Frontal cortex (tissue), 4 donors: ENCODE measurements around the gene PRMT7. TPM values are rescaled to one million over a fixed set of nuclear protein-coding genes. Genes with fewer than 3 reads are reported as not detected.

Experiments
- DNase-seq, 2 donors: peaks; one replicate each; pipeline ENCODE4 v3.0.0; 2012; ENCODE audit warnings: low spot score in 2 of 2
- FAIRE-seq: peaks from 2 replicates; lab custom pipeline; 2012; peaks lifted over from hg19 to GRCh38; lab: Jason Lieb, UNC
- total RNA-seq: library from RNA; depleted of rRNA; stranded (reverse); fragments of >200 nt; gene quantifications from one replicate; pipeline ENCODE4 v1.2.3, GENCODE V29; 2014
- donor health status: control.
- donor health status: control.
- donor health status: control.

The PRMT7 gene
- total RNA-seq, 1 donor from 2014 or later: 39.5 TPM

DNA sequence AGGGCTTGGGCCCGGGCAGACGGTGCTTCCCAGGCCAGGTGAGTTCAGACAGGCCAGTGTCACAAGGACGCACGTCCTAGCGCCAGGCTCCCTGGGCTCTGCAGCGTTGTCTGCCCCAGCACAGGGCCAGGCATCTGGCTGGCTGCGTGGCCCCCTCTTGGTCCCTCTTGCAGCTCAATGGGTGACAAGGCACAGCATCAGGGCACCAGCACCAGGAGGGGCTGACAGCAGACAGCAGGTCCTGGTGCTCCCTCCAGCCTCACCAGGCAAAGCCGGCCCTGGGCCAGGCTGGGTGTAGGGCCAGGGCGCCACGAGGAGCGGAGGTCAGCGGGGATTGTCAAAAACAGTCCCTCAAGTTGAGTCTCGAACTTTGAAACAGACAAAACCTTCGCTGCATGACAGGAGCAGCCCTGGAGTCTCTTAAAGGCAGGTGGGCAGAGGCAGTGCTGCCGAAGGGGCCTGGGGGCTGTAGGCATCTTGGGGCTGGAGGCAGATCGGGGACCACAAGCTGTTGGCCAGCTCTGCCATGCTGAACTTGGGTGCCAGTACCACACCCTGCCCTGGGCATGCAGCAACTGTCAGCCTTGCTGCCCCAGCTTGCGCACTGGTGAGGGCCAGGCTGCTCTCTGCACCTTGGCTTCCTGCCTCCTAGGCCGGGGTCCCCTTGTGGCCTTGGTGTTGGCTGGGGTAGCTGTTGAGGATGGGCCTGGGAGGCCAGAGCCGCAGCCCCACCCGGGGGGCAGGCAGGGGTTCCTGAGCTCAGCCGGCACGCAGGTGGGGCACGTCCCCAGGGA, 48.8 kb downstream of the PRMT7 start:
- FAIRE-seq: no peak
- no peak for DNase-seq

DNA sequence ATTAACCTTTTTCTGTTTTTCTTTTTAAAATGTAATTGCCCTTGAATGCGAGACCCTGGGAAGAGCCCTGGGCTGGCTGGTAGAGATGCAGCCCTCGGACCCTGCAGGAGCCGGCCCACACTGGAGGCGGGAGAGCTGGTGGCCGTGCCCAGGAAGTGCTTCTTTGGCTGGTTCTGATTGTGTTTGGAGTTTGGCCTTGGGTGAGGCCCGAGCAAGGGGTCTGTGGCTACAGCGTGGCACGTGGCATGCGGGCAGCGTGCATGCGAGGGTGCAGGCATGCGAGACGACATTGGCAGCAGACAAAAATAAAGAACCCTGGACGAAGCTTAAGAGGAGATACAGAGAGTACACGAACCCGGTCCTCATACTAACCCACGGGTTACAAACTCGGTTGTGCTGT, 49.7 kb downstream of the PRMT7 start:
- FAIRE-seq (no peak), DNase-seq (no peak)

DNA sequence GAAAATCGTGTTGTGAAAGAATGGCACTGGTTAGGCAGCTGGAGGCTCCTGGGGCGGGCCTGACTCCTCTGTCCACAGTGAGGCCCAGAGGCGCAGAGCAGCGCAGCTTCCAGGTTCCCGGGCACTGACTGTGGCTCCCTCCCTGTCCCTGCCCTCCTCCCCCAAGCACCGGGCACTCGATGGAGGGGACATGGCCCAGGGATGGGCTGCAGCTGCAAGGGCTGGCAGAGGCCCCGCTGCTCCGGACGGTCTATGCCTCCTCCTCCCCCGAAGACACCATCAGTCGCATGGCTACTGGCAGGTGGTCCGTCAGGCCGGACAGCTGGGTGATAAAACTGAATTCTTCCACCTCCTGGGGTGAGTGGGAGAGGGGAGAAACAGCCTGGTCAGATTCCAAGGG, 50.1 kb downstream of the PRMT7 start:
- FAIRE-seq (no peak), DNase-seq (no peak)

GRCh38 chr16:68361485-68361884, 50.7 kb downstream of the PRMT7 start:
- FAIRE-seq (no peak), DNase-seq (no peak)

- DNase-seq (no peak), FAIRE-seq (no peak)
Measured at GRCh38 chr16:68362262-68362913, 51.6 kb downstream of the PRMT7 start.

GRCh38 chr16:68362947-68363657, 52.3 kb downstream of the PRMT7 start:
- no peak for DNase-seq
- no peak for FAIRE-seq

DNA sequence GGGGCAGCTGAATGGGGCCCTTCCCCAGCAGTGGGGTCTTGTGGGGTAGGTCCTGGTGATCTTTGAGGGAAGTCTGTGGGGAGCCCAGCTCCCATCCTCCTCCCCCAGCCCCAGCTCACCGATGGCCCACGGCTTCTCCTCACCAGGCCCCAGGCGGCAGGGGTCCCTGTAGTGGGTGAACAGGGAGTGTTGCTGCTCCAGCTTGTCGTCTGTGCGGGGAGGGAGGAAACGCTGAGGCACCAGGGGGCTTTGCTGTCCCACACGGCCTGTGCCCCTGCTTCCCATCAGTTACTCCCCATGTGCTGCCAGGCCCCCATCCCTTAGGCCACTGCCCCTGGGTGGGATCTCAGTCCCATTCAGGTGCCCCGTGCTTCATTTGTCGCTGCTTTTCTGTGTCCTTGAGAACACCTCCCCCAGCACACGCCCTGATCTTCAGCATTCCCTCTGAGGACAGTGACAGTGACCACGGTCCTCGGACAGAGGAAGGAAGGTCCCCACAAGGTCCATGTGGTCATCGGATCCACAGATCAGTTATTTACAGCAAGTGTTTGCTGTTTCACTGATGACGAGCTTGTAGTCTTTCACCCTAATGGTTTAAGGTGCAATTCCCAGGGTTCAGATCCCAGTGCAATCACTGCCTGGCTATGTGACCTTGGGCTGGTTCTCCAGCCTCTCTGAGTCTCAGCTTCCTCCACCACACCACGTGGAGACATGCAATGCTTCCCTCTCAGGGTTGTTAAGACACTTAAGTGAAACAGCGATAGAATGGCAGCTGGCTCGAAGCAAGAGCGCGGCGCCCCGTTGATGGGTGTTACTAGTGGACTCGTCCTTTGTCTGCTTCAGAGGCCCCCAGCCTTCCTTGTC, 53.1 kb downstream of the PRMT7 start:
- DNase-seq: no peak
- FAIRE-seq: no peak

DNA sequence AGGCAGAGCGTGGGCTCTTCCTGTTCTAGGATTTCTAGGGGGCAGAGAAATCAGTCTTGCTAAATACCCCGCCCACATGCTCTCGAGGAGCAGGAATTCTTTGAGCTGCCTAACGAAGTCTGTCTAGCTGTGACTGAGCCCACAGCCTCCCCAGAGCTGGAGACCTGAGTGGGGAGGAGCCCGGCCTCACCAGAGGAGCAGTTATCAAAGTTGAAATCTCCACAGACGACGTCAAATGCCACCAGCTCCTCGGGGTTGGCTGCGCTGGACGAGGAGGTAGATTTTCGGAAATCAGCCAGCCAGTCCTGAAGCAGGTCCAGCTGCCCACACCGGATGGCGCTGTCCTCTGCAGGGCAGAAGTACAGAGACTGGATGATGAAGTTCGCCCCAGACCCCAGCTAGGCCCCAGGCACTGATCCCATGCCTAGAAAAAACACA, 53.8 kb downstream of the PRMT7 start:
- FAIRE-seq: no peak
- DNase-seq: no peak

GRCh38 chr16:68365167-68365817, 54.5 kb downstream of the PRMT7 start:
- no peak for DNase-seq
- FAIRE-seq: no peak

DNA sequence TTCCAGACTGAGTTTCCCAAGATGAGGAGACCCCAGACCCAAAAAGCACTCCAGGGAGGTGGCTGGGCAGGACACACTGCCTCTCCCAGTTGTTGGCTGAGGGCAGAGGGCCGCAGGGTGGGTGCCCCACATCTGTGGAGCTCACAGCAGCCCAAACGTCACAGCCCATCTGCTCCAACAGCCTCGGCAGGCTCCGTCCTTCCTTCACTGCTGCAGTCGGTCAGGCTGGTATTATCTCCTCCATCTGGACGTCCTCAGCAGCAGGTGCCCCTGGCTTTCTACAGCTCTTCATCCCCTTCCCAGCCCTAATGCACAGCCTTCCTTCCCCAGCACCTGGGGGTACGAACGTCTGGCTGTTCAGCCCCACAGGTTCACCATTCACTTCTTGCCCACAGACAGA, 55.2 kb downstream of the PRMT7 start:
- FAIRE-seq: no peak
- DNase-seq: no peak

DNA sequence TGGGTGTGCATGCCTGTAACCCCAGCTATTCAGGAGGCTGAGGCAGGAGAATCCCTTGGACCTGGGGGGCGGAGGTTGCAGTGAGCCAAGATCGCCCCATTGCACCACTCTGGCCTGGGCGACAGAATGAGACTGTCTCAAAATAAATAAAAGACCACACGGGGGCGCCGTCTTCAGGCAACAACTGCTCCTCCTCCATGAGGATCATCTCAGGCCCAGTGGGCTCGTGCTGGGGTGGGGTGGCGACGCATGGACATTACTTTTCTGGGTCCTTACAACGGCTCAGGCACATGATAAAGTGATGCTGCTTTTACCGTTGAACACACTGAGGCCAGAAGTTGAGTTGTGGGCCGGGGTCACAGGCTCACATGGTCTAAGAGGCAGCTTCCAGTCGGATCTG, 56.2 kb downstream of the PRMT7 start:
- FAIRE-seq: no peak

GRCh38 chr16:68367440-68367839, 56.6 kb downstream of the PRMT7 start:
- DNase-seq: no peak

More for the DNA sequence above, 56.2 kb downstream of the PRMT7 start:
- no peak for DNase-seq

DNA sequence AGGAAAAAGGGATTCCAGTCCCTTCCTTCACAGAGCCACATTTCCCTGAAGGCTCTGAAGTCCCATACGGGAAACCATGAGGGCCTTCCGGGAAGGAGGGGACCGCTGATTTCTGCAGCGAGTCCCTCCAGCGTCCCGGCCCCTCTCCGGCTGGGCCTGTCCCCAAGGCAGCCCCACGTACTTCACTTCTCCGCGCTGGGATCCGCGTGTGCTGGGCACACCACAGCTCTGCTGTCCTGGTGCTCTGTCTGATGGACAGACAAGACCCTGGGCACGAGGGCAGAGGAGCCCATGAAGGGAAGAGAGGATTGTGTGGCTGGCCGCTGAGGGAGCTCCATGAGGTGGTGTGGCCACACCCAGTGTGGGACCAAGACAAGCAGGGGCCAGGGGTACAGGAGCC, 57.1 kb downstream of the PRMT7 start:
- no peak for FAIRE-seq
- DNase-seq: no peak

More at GRCh38 chr16:68367440-68367839, 56.6 kb downstream of the PRMT7 start:
- no peak for FAIRE-seq

GRCh38 chr16:68368301-68368888, 57.6 kb downstream of the PRMT7 start:
- DNase-seq (no peak), FAIRE-seq (no peak)

DNA sequence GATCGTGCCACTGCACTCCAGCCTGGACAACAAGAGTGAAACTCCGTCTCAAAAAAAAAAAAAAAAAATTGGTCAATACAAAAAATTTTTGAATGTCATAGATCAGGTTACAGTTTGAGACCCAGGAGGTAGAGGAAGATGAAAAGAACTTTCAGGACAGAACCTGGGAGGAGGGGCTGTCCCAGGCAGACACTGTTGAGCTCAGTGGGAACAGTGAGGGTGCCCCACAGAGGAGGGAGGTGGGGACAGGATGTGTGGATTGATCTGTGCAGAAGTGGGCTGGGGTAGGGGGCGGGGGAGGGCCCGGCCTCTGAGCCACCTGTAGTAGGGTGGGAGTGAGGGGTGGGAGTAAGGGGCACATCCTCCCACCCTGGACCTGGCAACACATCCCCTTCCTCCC, 58.3 kb downstream of the PRMT7 start:
- no peak for FAIRE-seq
- no peak for DNase-seq

- FAIRE-seq: no peak
- no peak for DNase-seq
Measured at GRCh38 chr16:68369697-68370580, 59.1 kb downstream of the PRMT7 start.

DNA sequence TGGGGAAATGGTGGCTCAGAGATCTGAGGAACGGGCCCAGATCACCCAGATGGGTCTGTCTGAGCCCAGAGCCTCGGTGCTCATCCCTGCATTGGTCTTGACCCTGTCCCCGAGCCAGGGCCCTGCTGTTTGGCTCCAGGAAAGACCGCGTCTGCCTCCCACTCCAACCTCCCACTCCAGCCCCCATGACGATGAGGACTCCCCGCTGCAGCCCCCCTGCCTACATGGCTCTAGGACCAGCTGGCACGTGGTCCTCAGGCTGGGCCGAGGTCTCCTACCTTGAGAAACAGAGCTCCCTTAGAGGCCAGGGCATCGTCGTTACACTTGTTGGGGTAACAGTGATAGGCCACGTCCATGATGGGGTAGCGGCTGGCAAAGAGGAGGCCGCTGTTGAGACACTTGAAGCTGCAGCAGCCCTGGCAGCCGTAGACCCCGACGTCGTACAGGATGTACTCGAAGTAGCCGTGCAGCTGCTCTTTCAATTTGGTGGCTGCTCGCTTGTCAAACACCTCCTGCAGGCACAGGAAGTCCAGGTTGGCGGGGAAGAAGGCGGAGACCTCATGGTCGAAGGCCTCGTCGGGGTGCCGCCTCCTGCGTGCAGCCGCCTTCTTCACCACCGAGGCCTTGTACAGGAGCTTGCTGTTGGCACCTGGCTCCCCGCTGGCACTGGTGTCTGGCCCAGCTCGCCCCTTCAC, 59.9 kb downstream of the PRMT7 start:
- FAIRE-seq: no peak

DNA sequence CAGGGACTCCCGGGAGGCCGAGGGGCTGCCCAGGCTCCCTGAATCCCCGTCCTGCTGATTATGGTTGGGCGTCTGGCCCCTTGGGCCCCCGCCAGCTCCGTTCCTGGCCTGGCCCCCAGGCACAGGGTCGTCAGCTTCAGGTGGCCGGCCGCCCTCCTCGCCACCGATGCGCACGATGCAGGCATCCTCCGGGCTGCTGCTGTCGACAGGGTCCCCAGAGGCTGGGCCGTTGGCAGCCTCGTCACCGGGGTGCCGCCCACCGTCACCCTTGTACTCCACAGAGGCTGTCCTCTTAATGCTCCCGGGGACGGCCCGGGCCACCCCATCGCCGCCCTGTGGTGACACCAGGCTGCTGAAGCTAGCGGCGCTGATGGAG, 60.4 kb downstream of the PRMT7 start:
- DNase-seq: no peak
- FAIRE-seq: no peak

More for the DNA sequence above, 59.9 kb downstream of the PRMT7 start:
- no peak for DNase-seq
